SW 1271 (cell line): ENCODE data around the gene PHKA2.

Experiments
- DNase-seq, 2 experiments: peaks; one replicate each; lab custom pipeline; 2025; lab: John Stamatoyannopoulos, UW

PHKA2 gene

GRCh38 chrX:18929775-18930174, 54.1 kb downstream of the PHKA2 start:
- DNase-seq, result no peak

GRCh38 chrX:18927558-18927957, 56.4 kb downstream of the PHKA2 start:
- no peak for DNase-seq

- no peak for DNase-seq
These were observed 59.3 kb downstream of the PHKA2 start for GRCh38 chrX:18924507-18925088.

GRCh38 chrX:18920566-18920965, 63.3 kb downstream of the PHKA2 start:
- no peak for DNase-seq

GRCh38 chrX:18920079-18920478, 63.8 kb downstream of the PHKA2 start:
- DNase-seq, result no peak

GRCh38 chrX:18917831-18918230, 66.1 kb downstream of the PHKA2 start:
- DNase-seq, result no peak

- DNase-seq, result no peak
These were observed 77.6 kb downstream of the PHKA2 start for GRCh38 chrX:18906286-18906685.

- no peak for DNase-seq
These were observed 83.4 kb downstream of the PHKA2 start for GRCh38 chrX:18900401-18900976.

- DNase-seq, result no peak
These were observed 84.0 kb downstream of the PHKA2 start for GRCh38 chrX:18899796-18900380.

GRCh38 chrX:18898492-18898891, 85.4 kb downstream of the PHKA2 start:
- no peak for DNase-seq

- no peak for DNase-seq
These were observed 85.8 kb downstream of the PHKA2 start for GRCh38 chrX:18898091-18898490.

GRCh38 chrX:18897611-18898010, 86.3 kb downstream of the PHKA2 start:
- DNase-seq, result no peak

- DNase-seq, result no peak
These were observed 87.0 kb downstream of the PHKA2 start for GRCh38 chrX:18896680-18897544.

- DNase-seq, result no peak
These were observed 88.5 kb downstream of the PHKA2 start for GRCh38 chrX:18895189-18895951.

GRCh38 chrX:18894156-18894555, 89.8 kb downstream of the PHKA2 start:
- DNase-seq, result no peak

- no peak for DNase-seq
These were observed 90.4 kb downstream of the PHKA2 start for GRCh38 chrX:18893536-18893935.

GRCh38 chrX:18892899-18893298, 91.0 kb downstream of the PHKA2 start:
- DNase-seq, result no peak

GRCh38 chrX:18891548-18891945, 92.4 kb downstream of the PHKA2 start:
- DNase-seq, result no peak

GRCh38 chrX:18890724-18891547, 93.0 kb downstream of the PHKA2 start:
- DNase-seq, result no peak

- no peak for DNase-seq
These were observed 93.9 kb downstream of the PHKA2 start for GRCh38 chrX:18890049-18890381.

GRCh38 chrX:18889346-18890048, 94.4 kb downstream of the PHKA2 start:
- no peak for DNase-seq
